HK-2 (cell line): Measurements from ENCODE around the gene SHC3.

Experiments
- DNase-seq: peaks from one replicate; pipeline ENCODE4 v3.0.0-alpha.2; 2018; ENCODE audit not compliant: unreplicated experiment

Gene SHC3

GRCh38 chr9:89109666-89110065 lies 69.0 kb downstream of the SHC3 start:
- no peak for DNase-seq

- no peak for DNase-seq
Measured at GRCh38 chr9:89107406-89107805, 71.2 kb downstream of the SHC3 start.

GRCh38 chr9:89106224-89106851 lies 72.3 kb downstream of the SHC3 start:
- DNase-seq, result no peak

- DNase-seq, result no peak
Measured at GRCh38 chr9:89104821-89105220, 73.8 kb downstream of the SHC3 start.

- DNase-seq, result no peak
Measured at GRCh38 chr9:89097219-89097618, 81.4 kb downstream of the SHC3 start.

- no peak for DNase-seq
Measured at GRCh38 chr9:89096807-89097206, 81.8 kb downstream of the SHC3 start.

GRCh38 chr9:89095761-89096528 lies 82.7 kb downstream of the SHC3 start:
- no peak for DNase-seq

- no peak for DNase-seq
Measured at GRCh38 chr9:89093201-89093975, 85.2 kb downstream of the SHC3 start.

- DNase-seq, result no peak
Measured at GRCh38 chr9:89089176-89089575, 89.4 kb downstream of the SHC3 start.

GRCh38 chr9:89083626-89084025 lies 95.0 kb downstream of the SHC3 start:
- no peak for DNase-seq

- no peak for DNase-seq
Measured at GRCh38 chr9:89080193-89080592, 98.4 kb downstream of the SHC3 start.

GRCh38 chr9:89079391-89079790 lies 99.2 kb downstream of the SHC3 start:
- DNase-seq, result no peak

- DNase-seq, result no peak
Measured at GRCh38 chr9:89078860-89079259, 99.8 kb downstream of the SHC3 start.

GRCh38 chr9:89078421-89078820 lies 100.2 kb downstream of the SHC3 start:
- DNase-seq, result no peak

- DNase-seq, result peak; percentile 10
Measured at GRCh38 chr9:89077519-89077918, 101.1 kb downstream of the SHC3 start.

- no peak for DNase-seq
Measured at GRCh38 chr9:89073397-89073796, 105.2 kb downstream of the SHC3 start.

- no peak for DNase-seq
Measured at GRCh38 chr9:89071591-89071990, 107.0 kb downstream of the SHC3 start.

GRCh38 chr9:89066835-89067234 lies 111.8 kb downstream of the SHC3 start:
- no peak for DNase-seq

GRCh38 chr9:89065921-89066320 lies 112.7 kb downstream of the SHC3 start:
- no peak for DNase-seq

- no peak for DNase-seq
Measured at GRCh38 chr9:89060790-89061189, 117.8 kb downstream of the SHC3 start.

- DNase-seq, result no peak
Measured at GRCh38 chr9:89059925-89060506, 118.6 kb downstream of the SHC3 start.

GRCh38 chr9:89058906-89059305 lies 119.7 kb downstream of the SHC3 start:
- no peak for DNase-seq
